GM19238 (cell line): ENCODE results near the gene TPD52L1.
"Not testable (repeated sequence)": the region's sequence is repeated elsewhere in the genome, so short reads cannot be mapped to it uniquely, and the experiment has no call there.

Experiments
- DNase-seq: peaks from one replicate; pipeline ENCODE4 v3.0.0; 2011; ENCODE audit warnings: low spot score; ENCODE audit not compliant: insufficient read length

The TPD52L1 gene

GRCh38 chr6:125140808-125141207 lies 12.8 kb upstream of the TPD52L1 start:
- no peak for DNase-seq

- no peak for DNase-seq
Observed at GRCh38 chr6:125142618-125143017, 11.0 kb upstream of the TPD52L1 start.

GRCh38 chr6:125144822-125145221 lies 8.8 kb upstream of the TPD52L1 start:
- DNase-seq: no peak

GRCh38 chr6:125149256-125150144 lies 4.1 kb upstream of the TPD52L1 start:
- DNase-seq: no peak

- DNase-seq: no peak
Observed at GRCh38 chr6:125151700-125152099, 1.9 kb upstream of the TPD52L1 start.

- peak; percentile 1 for DNase-seq
Observed at GRCh38 chr6:125154118-125154760, 666 bp downstream of the TPD52L1 start.

- DNase-seq: peak; percentile 3
Observed at GRCh38 chr6:125154761-125155135, 1.2 kb downstream of the TPD52L1 start.

GRCh38 chr6:125155344-125155743 lies 1.8 kb downstream of the TPD52L1 start:
- DNase-seq: no peak

- no peak for DNase-seq
Observed at GRCh38 chr6:125156496-125156895, 2.9 kb downstream of the TPD52L1 start.

GRCh38 chr6:125157280-125157679 lies 3.7 kb downstream of the TPD52L1 start:
- no peak for DNase-seq

- DNase-seq: no peak
Observed at GRCh38 chr6:125157725-125158124, 4.2 kb downstream of the TPD52L1 start.

GRCh38 chr6:125163339-125163738 lies 9.8 kb downstream of the TPD52L1 start:
- DNase-seq: not testable (repeated sequence)

- no peak for DNase-seq
Observed at GRCh38 chr6:125163811-125164210, 10.2 kb downstream of the TPD52L1 start.

- DNase-seq: no peak
Observed at GRCh38 chr6:125164696-125165095, 11.1 kb downstream of the TPD52L1 start.

GRCh38 chr6:125165256-125165655 lies 11.7 kb downstream of the TPD52L1 start:
- DNase-seq: no peak

- DNase-seq: no peak
Observed at GRCh38 chr6:125165776-125166175, 12.2 kb downstream of the TPD52L1 start.

- no peak for DNase-seq
Observed at GRCh38 chr6:125166711-125167110, 13.1 kb downstream of the TPD52L1 start.

GRCh38 chr6:125167579-125167978 lies 14.0 kb downstream of the TPD52L1 start:
- DNase-seq: no peak

GRCh38 chr6:125169058-125169457 lies 15.5 kb downstream of the TPD52L1 start:
- no peak for DNase-seq

- DNase-seq: no peak
Observed at GRCh38 chr6:125169522-125169921, 15.9 kb downstream of the TPD52L1 start.

- DNase-seq: no peak
Observed at GRCh38 chr6:125170376-125170775, 16.8 kb downstream of the TPD52L1 start.

GRCh38 chr6:125173341-125174095 lies 19.9 kb downstream of the TPD52L1 start:
- DNase-seq: no peak
